Suppressor macrophage treated with lipopolysaccharide for 1 hour (primary cell): Measurements from ENCODE around the gene SLC35F1.
A peak's percentile ranks its signal among the peaks of the same experiment; 100 is the strongest.

ENCODE experiments used
- DNase-seq, 3 donors: peaks; one replicate each; pipeline ENCODE4 v3.0.0-alpha.2; 2020 to 2022

Gene SLC35F1

DNA sequence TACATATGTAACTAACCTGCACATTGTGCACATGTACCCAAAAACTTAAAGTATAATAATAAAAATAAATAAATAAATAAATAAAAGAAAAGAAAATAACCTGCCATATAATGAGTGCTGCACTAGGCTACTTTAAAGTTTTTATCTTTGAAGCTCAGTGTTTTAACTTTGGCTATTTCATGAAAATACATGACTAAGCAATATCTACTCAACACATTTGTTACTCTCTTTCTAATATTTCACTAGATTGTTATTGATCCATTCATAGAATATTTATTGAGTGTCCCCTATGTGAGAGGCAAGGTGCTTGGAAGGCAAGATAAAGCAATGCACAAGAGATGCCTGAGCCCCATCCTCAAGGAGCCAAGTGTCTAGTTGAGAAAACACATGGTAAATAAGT is 221.7 kb downstream of the SLC35F1 start:
- no peak for DNase-seq

- no peak for DNase-seq
Observed at GRCh38 chr6:118134206-118134605, 227.1 kb downstream of the SLC35F1 start.

DNA sequence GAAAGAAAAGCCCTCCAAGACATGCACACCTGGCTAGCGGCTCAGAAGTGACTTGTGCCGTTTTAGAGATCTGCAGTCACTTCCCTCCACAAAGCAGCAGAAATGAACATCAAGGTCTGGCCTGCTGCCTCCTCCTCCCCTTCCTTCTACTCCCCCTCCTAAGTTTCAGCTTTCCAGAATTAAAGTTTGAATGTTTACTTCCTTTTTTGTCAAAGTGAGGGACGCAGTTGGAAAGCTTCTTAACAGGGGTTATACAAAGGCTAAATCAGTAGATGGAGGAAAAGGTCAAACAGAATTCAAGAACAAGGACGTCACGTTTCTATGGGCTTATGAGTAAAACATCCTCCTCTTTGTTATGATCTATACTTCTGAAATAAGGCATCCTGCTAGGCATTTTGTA is 227.7 kb downstream of the SLC35F1 start:
- no peak for DNase-seq

- DNase-seq, result no peak
Observed at GRCh38 chr6:118135371-118135770, 228.3 kb downstream of the SLC35F1 start.

GRCh38 chr6:118141211-118141610 is 234.1 kb downstream of the SLC35F1 start:
- DNase-seq, result no peak

DNA sequence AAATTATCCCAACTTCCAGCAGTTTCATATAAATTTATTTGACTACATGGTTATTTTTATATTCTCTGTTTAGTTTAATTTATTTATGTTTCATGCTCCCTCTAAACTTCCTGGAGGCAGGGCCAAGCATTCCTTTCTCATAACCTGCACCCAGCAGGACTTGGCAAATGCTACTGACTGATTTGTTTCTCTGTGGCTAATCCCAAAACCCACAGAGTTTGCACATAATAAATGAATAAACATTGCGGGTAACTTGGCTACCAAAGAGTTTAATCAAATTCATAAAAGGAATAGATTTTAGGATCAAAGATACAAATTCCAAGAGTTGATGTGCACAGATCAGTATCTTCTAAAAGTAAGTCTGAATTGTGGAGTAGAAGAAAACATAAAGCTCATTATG is 239.5 kb downstream of the SLC35F1 start:
- DNase-seq, result no peak

DNA sequence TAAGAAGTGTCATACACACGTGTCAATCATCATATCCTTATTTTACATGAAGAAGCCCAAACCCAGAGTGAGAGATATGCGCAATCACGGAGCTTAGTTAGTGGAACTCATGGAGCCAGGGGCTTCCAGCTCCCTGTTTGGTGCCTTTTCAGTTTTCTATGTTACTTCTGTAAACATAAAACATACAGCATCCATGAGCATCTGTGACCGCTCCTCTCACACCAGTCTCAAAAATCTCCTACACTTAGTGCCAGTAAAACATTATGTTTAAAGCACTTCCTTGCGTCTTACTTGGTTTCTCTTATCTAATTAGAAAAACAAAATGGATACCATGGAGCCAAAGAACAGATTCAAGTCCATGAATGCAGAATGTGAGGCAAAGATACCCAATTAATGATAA is 240.4 kb downstream of the SLC35F1 start:
- DNase-seq, result no peak

DNA sequence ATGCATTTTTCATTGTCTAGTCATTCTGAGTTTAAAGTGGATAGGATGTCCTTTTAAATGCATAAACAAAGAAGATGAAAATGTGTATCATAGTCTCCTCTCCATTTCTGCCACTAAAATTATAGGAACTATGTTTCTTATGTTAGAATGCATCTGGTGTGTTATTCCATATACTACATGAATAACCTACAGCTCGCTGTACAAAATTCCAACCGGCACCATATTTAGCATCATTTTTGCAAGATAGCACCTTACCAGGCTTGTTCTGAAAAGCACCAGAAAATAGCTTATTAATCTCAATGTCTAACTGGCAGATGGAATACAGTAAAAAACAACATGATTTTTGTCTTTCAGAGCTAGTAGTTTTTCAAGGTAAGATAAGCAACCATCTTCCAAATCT is 241.5 kb downstream of the SLC35F1 start:
- no peak for DNase-seq

DNA sequence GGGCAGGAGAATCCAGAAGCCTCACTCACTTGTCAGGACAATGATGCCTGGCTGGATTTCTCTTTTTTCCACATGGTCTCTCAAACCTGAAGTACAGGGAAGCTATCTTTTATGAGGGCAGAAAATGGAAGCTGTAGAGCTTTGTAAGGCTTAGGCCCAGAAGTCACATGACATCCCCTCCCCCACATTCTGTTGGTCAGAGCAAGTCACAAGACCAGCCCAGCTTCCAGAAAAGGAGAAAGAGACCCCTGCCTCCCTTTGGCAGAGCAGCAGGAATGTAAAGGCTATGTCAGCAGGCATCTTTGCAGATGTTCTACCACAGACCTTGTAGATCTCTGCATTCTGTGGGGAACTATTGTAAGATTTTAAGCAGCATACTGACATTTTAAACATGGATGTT is 245.5 kb downstream of the SLC35F1 start:
- DNase-seq, result no peak

- DNase-seq, result no peak
Observed at GRCh38 chr6:118161343-118161742, 254.3 kb downstream of the SLC35F1 start.

DNA sequence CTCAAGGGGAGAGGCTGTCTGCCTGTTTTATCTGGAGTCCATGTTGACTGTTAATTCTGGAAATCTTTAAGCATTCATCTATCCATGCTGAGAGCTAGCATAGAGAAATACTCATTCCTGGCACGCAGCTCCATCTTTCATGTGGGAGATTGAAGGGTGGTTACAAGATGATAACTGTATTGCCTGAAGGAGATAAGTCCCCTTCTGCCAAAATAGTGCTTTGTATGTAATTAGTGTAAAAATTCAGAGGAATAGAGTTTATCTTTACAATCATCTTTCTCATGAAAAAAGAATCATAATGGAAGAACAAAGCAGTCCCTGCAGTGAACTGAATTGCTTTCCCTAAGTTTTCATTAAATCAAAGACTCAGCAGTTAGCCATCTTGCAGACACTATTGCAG is 256.5 kb downstream of the SLC35F1 start:
- no peak for DNase-seq

GRCh38 chr6:118165500-118165899 is 258.4 kb downstream of the SLC35F1 start:
- DNase-seq, result no peak

- DNase-seq, result no peak
Observed at GRCh38 chr6:118168421-118168820, 261.4 kb downstream of the SLC35F1 start.

GRCh38 chr6:118171852-118172251 is 264.8 kb downstream of the SLC35F1 start:
- no peak for DNase-seq

DNA sequence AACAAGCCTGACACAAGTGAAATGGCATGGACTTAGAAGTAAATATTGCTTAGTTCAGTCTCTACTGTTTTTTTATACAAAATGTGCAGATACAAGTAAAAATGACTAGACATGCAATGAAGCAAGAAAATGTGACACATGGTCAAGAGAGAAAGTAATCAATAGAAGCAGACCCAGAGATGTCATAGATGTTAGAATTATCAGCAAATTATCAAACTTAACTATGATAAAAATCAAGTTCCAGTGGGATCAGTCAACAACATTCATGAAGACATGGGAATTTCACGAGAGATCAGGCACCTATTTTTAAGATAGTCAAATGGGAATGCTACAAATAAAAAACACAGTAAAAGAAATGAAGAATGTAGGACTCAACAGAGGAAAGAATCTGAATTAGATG is 267.0 kb downstream of the SLC35F1 start:
- DNase-seq, result no peak

DNA sequence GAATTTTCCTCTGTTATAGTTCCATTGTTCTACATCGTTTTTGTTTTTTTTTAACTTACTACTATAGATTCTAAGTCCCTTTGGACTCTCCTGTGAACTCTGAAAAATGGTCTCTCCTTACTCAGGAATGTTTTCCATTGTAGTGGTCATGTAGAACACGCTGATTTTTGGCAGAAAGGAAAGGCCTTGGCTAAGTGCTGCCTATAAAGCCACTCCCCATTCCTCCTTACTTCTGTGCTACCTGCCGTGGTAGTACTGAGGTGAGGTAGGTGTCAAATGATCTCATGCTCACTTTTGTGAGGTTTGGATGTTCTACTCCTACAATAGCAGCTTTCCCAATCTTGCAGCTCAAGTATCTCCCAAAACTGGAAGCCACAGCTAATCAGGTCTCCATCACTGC is 270.7 kb downstream of the SLC35F1 start:
- no peak for DNase-seq

DNA sequence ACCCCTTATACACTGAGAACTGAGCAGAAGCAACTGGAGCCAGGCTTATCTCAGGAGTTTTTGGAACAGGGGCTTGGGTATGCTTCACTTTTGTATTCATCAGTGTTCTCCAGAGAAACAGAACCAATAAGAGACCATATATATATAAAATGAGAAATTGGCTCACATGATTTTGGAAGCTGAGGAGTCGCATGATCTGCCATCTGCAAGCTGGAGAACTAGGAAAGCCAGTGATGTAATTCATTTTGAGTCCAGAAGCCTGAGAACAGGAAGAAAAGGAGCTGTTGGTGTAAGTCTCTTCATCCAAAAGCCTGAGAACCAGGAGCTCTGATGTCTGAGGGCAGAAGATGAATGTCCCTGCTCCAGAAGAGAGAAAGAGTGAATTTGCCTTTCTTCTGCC is 272.0 kb downstream of the SLC35F1 start:
- DNase-seq, result no peak

GRCh38 chr6:118186672-118187567 is 279.9 kb downstream of the SLC35F1 start:
- no peak for DNase-seq

DNA sequence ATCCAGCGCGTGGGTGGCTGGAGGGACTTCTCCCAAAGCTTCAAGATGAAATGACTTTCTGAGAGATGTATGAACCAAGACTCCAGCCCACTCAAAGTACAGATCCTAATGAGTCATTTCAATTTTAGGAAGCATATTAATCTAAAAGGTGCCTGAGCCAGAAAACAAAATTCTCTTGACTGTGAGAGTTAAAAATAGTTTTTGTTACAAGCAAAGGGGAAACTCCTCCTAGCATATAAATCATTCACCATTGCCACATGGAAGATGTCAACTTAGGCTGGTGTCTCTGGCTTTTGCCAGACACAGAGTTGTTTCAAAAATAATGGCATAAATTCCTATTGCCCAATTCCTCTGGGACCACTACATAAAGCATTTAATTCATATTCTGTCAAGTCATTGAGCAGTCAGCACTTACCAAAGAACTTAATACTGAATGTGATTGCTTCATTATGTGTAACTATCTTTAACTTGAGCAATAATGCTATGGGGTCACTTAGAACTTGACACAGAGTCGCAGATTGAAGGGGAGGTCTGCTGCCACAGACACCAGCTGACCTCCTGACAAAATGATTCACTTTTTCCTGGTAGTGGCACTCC is 280.6 kb downstream of the SLC35F1 start:
- DNase-seq, result peak; percentile 37 to 65 (median 64)

DNA sequence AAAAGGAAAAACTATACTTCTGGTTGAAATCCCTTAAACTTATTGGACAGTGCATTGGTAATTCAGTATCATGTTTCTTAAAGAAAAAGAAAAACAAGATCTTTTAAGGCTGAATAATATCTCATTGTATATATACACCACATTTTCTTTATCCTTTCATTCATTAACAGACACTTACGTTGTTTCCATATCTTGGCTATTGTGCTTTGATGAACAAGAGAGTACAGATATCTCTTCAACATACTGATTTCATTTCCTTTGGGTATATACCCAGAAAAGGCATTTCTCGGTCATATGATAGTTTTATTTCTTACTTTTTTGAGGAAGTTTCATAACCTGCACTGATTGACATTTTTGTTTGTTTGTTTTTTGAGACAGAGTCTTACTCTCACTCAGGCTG is 281.5 kb downstream of the SLC35F1 start:
- no peak for DNase-seq

GRCh38 chr6:118197539-118197938 is 290.5 kb downstream of the SLC35F1 start:
- no peak for DNase-seq

DNA sequence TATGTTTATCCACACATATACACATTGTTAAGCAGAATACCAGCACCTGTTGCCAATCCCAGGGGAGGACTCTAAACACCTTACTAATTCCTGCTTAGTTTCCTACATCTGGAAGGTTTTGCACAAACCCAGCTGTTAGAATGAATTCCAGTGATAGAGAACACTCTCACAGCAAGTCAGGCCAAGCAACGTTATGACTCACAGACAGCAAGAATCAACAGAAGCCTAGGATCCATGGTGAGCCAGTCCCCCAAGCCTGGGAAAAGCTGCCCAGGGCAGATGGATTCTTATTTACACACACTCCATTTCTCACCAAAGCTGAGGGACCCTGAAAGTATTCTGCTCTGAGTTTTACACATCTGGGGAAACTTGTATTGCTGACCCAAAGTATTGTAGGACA is 291.7 kb downstream of the SLC35F1 start:
- DNase-seq, result no peak

DNA sequence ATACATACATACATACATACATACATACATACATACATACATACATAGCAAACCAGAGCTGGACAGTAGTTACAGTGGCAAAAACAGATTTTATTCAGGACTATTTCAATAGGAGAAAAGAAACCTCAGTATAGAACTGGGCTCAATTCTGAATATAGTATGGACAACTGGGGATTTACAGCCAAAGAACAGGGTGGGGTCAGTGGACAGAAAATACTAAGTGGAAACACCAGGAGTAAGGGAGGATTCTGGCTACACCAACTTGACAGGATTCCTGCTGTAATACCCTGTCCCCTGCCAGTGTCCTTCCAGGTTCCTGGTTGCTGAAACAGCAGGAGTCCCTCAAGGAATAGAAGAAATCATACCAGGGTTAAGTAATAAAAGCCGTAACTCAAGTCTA is 293.1 kb downstream of the SLC35F1 start:
- DNase-seq, result no peak

DNA sequence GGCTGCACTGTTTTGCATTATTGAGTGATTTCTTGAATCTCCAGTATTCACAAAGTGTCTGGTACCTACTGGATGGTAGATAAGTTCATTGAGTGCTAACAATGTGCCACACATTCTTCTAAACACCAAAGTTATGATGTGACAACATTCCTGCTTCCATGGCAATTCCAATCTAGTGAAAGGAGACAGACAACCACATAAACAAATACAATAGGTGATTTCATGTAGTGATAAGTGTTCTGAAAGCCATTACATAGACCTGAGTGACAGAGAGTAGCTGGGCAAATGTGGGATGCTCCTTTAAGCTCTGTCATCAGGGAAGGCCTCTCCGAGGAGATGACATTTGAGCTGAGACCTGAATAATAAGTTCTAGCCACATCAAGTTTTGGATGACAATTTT is 295.5 kb downstream of the SLC35F1 start:
- no peak for DNase-seq

DNA sequence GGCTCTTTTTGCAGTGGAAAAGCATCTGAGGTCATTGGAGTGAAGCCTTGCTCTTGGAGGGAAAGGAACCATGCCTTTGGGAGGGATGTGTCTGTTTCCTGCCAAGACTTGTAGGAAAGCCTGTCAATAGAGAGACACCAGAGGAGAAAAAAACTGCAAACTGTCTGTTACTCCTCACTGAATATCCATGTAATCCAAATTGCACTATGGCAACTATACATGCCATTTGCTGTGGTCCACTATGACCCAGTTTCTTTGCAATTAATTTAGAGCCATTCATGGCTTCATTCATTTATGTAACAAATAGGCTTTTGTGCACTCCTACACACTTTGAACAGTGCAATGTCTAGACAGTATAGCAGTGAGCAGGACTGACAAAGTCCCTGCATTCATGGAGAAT is 296.5 kb downstream of the SLC35F1 start:
- DNase-seq, result no peak
